ENCODE results near the gene GBGT1. TPM values are rescaled to one million over a fixed set of nuclear protein-coding genes. Genes with fewer than 3 reads are reported as not detected.
"Not testable (repeated sequence)": the region's sequence is repeated elsewhere in the genome, so short reads cannot be mapped to it uniquely, and the experiment has no call there.

Gene GBGT1
- total RNA-seq (10 to 100 TPM in 1 of 2 donors, 1 to 10 TPM in 1; 6.1 to 42.9 TPM), polyA plus RNA-seq (10 to 100 TPM; 14.8 to 31.6 TPM)
- long read RNA-seq, donor 1, partial matches to known transcripts, result 0 of 1 reads
- long read RNA-seq, donor 1, other reads (novel, unspliced or antisense), result 0 of 1 reads
- long read RNA-seq, donor 2, partial matches to known transcripts, result 0 of 2 reads
- long read RNA-seq, donor 2, other reads (novel, unspliced or antisense), result 0 of 2 reads
- long read RNA-seq, donor 3, result 0 reads
- long read RNA-seq, donor 4, result 0 reads
- long read RNA-seq, donor 5, partial matches to known transcripts, result 0 of 1 reads
- long read RNA-seq, donor 5, other reads (novel, unspliced or antisense), result 0 of 1 reads

- H3K9ac ChIP-seq (ENCODE audit: insufficient read depth in 1 of 2, low read length in 2 of 2), result no peak within 1 kb of the TSS
- peak; percentile 55 for ATAC-seq (ENCODE audit: insufficient read depth, low FRiP score)
- WGBS, 2 donors, result 1 to 3% methylated on average over 50 to 56 of the region's 56 CpGs
Measured at GRCh38 chr9:133163504-133164172, at the start of gene GBGT1. TSS of gene GBGT1 (minus strand) at chr9:133163914. CDS start at chr9:133162412, 1,502 bp downstream.

GRCh38 chr9:133210609-133211008 lies 46.9 kb upstream of the GBGT1 start:
- 87 to 90% methylated on average over 7 of the region's 7 CpGs for WGBS, 2 donors
- Histone ChIP-seq H3K27ac (ENCODE audit: low read depth in 1 of 2, low read length in 1 of 2) (no peak overlapping the region), H3K27me3 (ENCODE audit: control insufficient read depth in 3 of 3, insufficient read depth in 3 of 3, low read length in 2 of 3) (no peaks in the 10 kb centered on the region), H3K36me3 (ENCODE audit: control insufficient read depth in 4 of 4, insufficient read depth in 4 of 4, low read length in 4 of 4) (no peaks in the 10 kb centered on the region), H3K9ac (ENCODE audit: insufficient read depth in 1 of 2, low read length in 2 of 2) (no peak overlapping the region), H3K9me3 (ENCODE audit: control insufficient read depth in 4 of 4, insufficient read depth in 3 of 4, low read length in 3 of 4) (peaks cover 0 to 8% (median 2%) of the 10 kb centered on the region in 4 donors), H3K4me1 (ENCODE audit: control insufficient read depth in 5 of 5, insufficient read depth in 5 of 5, low read length in 5 of 5) (no peaks in the 10 kb centered on the region), H3K4me3 (no peak overlapping the region)
- no peak for ATAC-seq (ENCODE audit: insufficient read depth, low FRiP score)
- TF ChIP-seq CTCF (IDR thresholded peaks at IDR 0.05; ENCODE audit: control extremely low read depth, extremely low read depth), result no peak
- no peak for DNase-seq

More at GRCh38 chr9:133163504-133164172, at the start of gene GBGT1:
- peaks cover 0 to 2% (median 0%) of the 10 kb centered on the region in 3 donors for H3K27me3 ChIP-seq (ENCODE audit: control insufficient read depth in 3 of 3, insufficient read depth in 3 of 3, low read length in 2 of 3)
- H3K36me3 ChIP-seq (ENCODE audit: control insufficient read depth in 4 of 4, insufficient read depth in 4 of 4, low read length in 4 of 4), result no peaks in the 10 kb centered on the region
- H3K9me3 ChIP-seq (ENCODE audit: control insufficient read depth in 4 of 4, insufficient read depth in 3 of 4, low read length in 3 of 4), result no peaks in the 10 kb centered on the region
- no peak for TF ChIP-seq CTCF (IDR thresholded peaks at IDR 0.05; ENCODE audit: control extremely low read depth, extremely low read depth)
- peak within 1 kb of the TSS; percentile 64 for H3K4me3 ChIP-seq
- DNase-seq, result peak; percentile 38 to 55 (median 47)
- H3K27ac ChIP-seq (ENCODE audit: low read depth in 1 of 2, low read length in 1 of 2), result peak within 1 kb of the TSS in 1 of 2 donors; percentile 48
- H3K4me1 ChIP-seq (ENCODE audit: control insufficient read depth in 5 of 5, insufficient read depth in 5 of 5, low read length in 5 of 5), result peaks cover 0 to 14% (median 0%) of the 10 kb centered on the region in 5 donors

DNA sequence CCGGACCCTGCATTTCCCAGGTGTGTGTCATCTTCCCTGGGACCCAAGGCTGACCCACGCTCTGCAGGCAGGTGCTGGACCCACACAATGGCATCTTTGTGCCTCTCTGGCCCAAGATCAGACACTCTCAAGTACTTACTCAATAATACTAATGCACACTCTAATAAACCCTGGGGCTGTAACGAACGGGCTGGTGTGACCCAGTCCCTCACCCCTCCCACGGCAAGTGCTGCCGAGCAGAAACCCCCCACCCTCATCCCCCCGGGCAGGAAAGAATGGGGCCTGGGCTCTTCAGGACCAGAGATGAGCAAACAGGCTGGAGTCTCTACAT lies 46.5 kb upstream of the GBGT1 start:
- no peaks in the 10 kb centered on the region for H3K36me3 ChIP-seq (ENCODE audit: control insufficient read depth in 4 of 4, insufficient read depth in 4 of 4, low read length in 4 of 4)
- no peak overlapping the region for H3K4me3 ChIP-seq
- H3K27me3 ChIP-seq (ENCODE audit: control insufficient read depth in 3 of 3, insufficient read depth in 3 of 3, low read length in 2 of 3), result no peaks in the 10 kb centered on the region
- TF ChIP-seq CTCF (IDR thresholded peaks at IDR 0.05; ENCODE audit: control extremely low read depth, extremely low read depth), result no peak
- H3K9me3 ChIP-seq (ENCODE audit: control insufficient read depth in 4 of 4, insufficient read depth in 3 of 4, low read length in 3 of 4), result peaks cover 0 to 8% (median 2%) of the 10 kb centered on the region in 4 donors
- no peak overlapping the region for H3K27ac ChIP-seq (ENCODE audit: low read depth in 1 of 2, low read length in 1 of 2)
- H3K4me1 ChIP-seq (ENCODE audit: control insufficient read depth in 5 of 5, insufficient read depth in 5 of 5, low read length in 5 of 5), result no peaks in the 10 kb centered on the region
- ATAC-seq (ENCODE audit: insufficient read depth, low FRiP score), result no peak
- H3K9ac ChIP-seq (ENCODE audit: insufficient read depth in 1 of 2, low read length in 2 of 2), result no peak overlapping the region
- 50 to 56% methylated on average over 7 of the region's 7 CpGs for WGBS, 2 donors
- DNase-seq, result peak in 1 of 3 donors; percentile 11

- H3K27ac ChIP-seq (ENCODE audit: low read depth in 1 of 2, low read length in 1 of 2); H3K4me3 ChIP-seq; DNase-seq; H3K9me3 ChIP-seq (ENCODE audit: control insufficient read depth in 4 of 4, insufficient read depth in 3 of 4, low read length in 3 of 4); ATAC-seq (ENCODE audit: insufficient read depth, low FRiP score); H3K9ac ChIP-seq (ENCODE audit: insufficient read depth in 1 of 2, low read length in 2 of 2); H3K27me3 ChIP-seq (ENCODE audit: control insufficient read depth in 3 of 3, insufficient read depth in 3 of 3, low read length in 2 of 3); H3K4me1 ChIP-seq (ENCODE audit: control insufficient read depth in 5 of 5, insufficient read depth in 5 of 5, low read length in 5 of 5); H3K36me3 ChIP-seq (ENCODE audit: control insufficient read depth in 4 of 4, insufficient read depth in 4 of 4, low read length in 4 of 4): not testable (repeated sequence)
- WGBS, 2 donors, result 80% methylated on average over 29 of the region's 29 CpGs
Measured at GRCh38 chr9:133209327-133210201, 45.9 kb upstream of the GBGT1 start.

- H3K27me3 ChIP-seq (ENCODE audit: control insufficient read depth in 3 of 3, insufficient read depth in 3 of 3, low read length in 2 of 3); H3K9ac ChIP-seq (ENCODE audit: insufficient read depth in 1 of 2, low read length in 2 of 2); H3K4me3 ChIP-seq; ATAC-seq (ENCODE audit: insufficient read depth, low FRiP score); DNase-seq; H3K36me3 ChIP-seq (ENCODE audit: control insufficient read depth in 4 of 4, insufficient read depth in 4 of 4, low read length in 4 of 4); H3K9me3 ChIP-seq (ENCODE audit: control insufficient read depth in 4 of 4, insufficient read depth in 3 of 4, low read length in 3 of 4); H3K27ac ChIP-seq (ENCODE audit: low read depth in 1 of 2, low read length in 1 of 2); H3K4me1 ChIP-seq (ENCODE audit: control insufficient read depth in 5 of 5, insufficient read depth in 5 of 5, low read length in 5 of 5): not testable (repeated sequence)
- WGBS, 2 donors, result 94 to 95% methylated on average over 9 to 10 of the region's 18 CpGs
Measured at GRCh38 chr9:133208880-133209300, 45.2 kb upstream of the GBGT1 start, which contains the start of gene OBP2B. TSS of gene OBP2B (minus strand) at chr9:133209250. CDS start at chr9:133209199, 51 bp downstream.
